IMR-90 (cell line): ENCODE results near the gene CBX3. TPM values are rescaled to one million over a fixed set of nuclear protein-coding genes. Genes with fewer than 3 reads are reported as not detected.

Experiments used
- ATAC-seq: fragments of 200-7000 bp; cut with Tn5 transposase; 2 replicates; pipeline ENCODE4 v1.9.1; 2020; ENCODE audit warnings: low read depth, mild to moderate bottlenecking, moderate library complexity
- BruUV-seq: library from RNA; stranded (reverse); fragments of 400-500 nt; replicated peaks from 2 replicates; lab custom pipeline; 2021; lab: Mats Ljungman, UMichigan
- CTCF ChIA-PET: fragments of 300-600 bp; formaldehyde crosslinking; extraction: SDS; loops from one replicate; lab custom pipeline; 2021; ENCODE audit warnings: antibody characterized with exemption; lab: Yijun Ruan, JAX
- POLR2A ChIA-PET: fragments of 300-600 bp; sonication (Branson Sonifier 250); formaldehyde crosslinking; loops from one replicate; lab custom pipeline; 2022; ENCODE audit warnings: antibody characterized with exemption; ENCODE audit not compliant: unreplicated experiment; lab: Charles Lee
- DNase-seq: peaks from one replicate; pipeline ENCODE4 v3.0.0; 2013
- H2AFZ ChIP-seq: replicated peaks from 2 replicates; pipeline ENCODE3; 2013; ENCODE audit warnings: low read length, mild to moderate bottlenecking; ENCODE audit not compliant: poor library complexity
- H2AK5ac ChIP-seq: 2 replicates; pipeline ENCODE4 v1.6.1; 2013; ENCODE audit warnings: low read depth, low read length, inconsistent platforms
- H2AK9ac ChIP-seq: replicated peaks from 2 replicates; pipeline ENCODE3; 2013; ENCODE audit warnings: mild to moderate bottlenecking, low read depth, low read length, moderate library complexity; ENCODE audit not compliant: poor library complexity
- H2BK120ac ChIP-seq: 2 replicates; pipeline ENCODE4 v1.6.1; 2013; ENCODE audit warnings: low read depth, low read length, inconsistent platforms
- H2BK15ac ChIP-seq: 3 replicates; pipeline ENCODE4 v1.6.1; 2013; ENCODE audit warnings: low read depth, low read length, inconsistent platforms
- H2BK20ac ChIP-seq: 2 replicates; pipeline ENCODE4 v1.6.1; 2013; ENCODE audit warnings: low read depth, mild to moderate bottlenecking, inconsistent platforms, low read length, moderate library complexity
- H2BK5ac ChIP-seq: 2 replicates; pipeline ENCODE4 v1.6.1; 2013; ENCODE audit warnings: mild to moderate bottlenecking, low read depth, low read length, inconsistent platforms; ENCODE audit not compliant: poor library complexity, severe bottlenecking
- H3K14ac ChIP-seq: replicated peaks from 2 replicates; pipeline ENCODE4 v1.6.1; 2013; ENCODE audit warnings: low read depth, low read length, inconsistent platforms
- H3K18ac ChIP-seq: 2 replicates; pipeline ENCODE4 v1.6.1; 2013; ENCODE audit warnings: low read depth, low read length, control low read depth
- H3K23ac ChIP-seq: 2 replicates; pipeline ENCODE4 v1.6.1; 2013; ENCODE audit warnings: low read depth, low read length, inconsistent platforms
- H3K27ac ChIP-seq: 2 replicates; pipeline ENCODE4 v1.5.1; 2013; ENCODE audit warnings: mild to moderate bottlenecking, control low read depth, low read length; ENCODE audit not compliant: insufficient read depth
- H3K27me3 ChIP-seq: 2 replicates; pipeline ENCODE4 v1.6.1; 2013; ENCODE audit warnings: low read length; ENCODE audit not compliant: control insufficient read depth, insufficient read depth
- H3K36me3 ChIP-seq: 2 replicates; pipeline ENCODE4 v1.6.1; 2013; ENCODE audit warnings: low read length, mixed read lengths; ENCODE audit not compliant: control insufficient read depth, insufficient read depth
- H3K4ac ChIP-seq: 2 replicates; pipeline ENCODE4 v1.6.1; 2013; ENCODE audit warnings: low read depth, low read length, inconsistent platforms
- H3K4me1 ChIP-seq: 2 replicates; pipeline ENCODE4 v1.6.1; 2013; ENCODE audit warnings: low read length, mixed read lengths; ENCODE audit not compliant: control insufficient read depth, insufficient read depth
- H3K4me2 ChIP-seq: 2 replicates; pipeline ENCODE4 v1.6.1; 2013; ENCODE audit warnings: low read depth, mild to moderate bottlenecking, control low read depth, low read length, moderate library complexity
- H3K4me3 ChIP-seq: 2 replicates; pipeline ENCODE4 v1.5.1; 2013; ENCODE audit warnings: low read depth, mild to moderate bottlenecking, control low read depth, low read length, moderate library complexity; ENCODE audit not compliant: insufficient read depth
- H3K56ac ChIP-seq: 2 replicates; pipeline ENCODE4 v1.6.1; 2013; ENCODE audit warnings: low read length, inconsistent platforms; ENCODE audit not compliant: insufficient read depth; ENCODE audit errors: extremely low read depth
- H3K79me1 ChIP-seq, 2 experiments: 2 replicates each; pipeline ENCODE4 v1.6.1; 2013; ENCODE audit warnings: low read length in 2 of 2, inconsistent platforms in 1 of 2, low read depth in 1 of 2
- H3K9ac ChIP-seq: 2 replicates; pipeline ENCODE4 v1.6.1; 2013; ENCODE audit warnings: low read depth, low read length, control low read depth
- H3K9me1 ChIP-seq: 2 replicates; pipeline ENCODE4 v1.6.1; 2013; ENCODE audit warnings: low read length, inconsistent platforms; ENCODE audit not compliant: insufficient read depth
- H3K9me3 ChIP-seq: 2 replicates; pipeline ENCODE4 v1.6.1; 2013; ENCODE audit warnings: low read length; ENCODE audit not compliant: control insufficient read depth, insufficient read depth
- H4K20me1 ChIP-seq: 2 replicates; pipeline ENCODE4 v1.6.1; 2013; ENCODE audit warnings: low read length, inconsistent platforms; ENCODE audit not compliant: insufficient read depth
- H4K5ac ChIP-seq: 2 replicates; pipeline ENCODE4 v1.6.1; 2013; ENCODE audit warnings: mild to moderate bottlenecking, low read depth, low read length, control low read depth
- H4K8ac ChIP-seq, 2 experiments: 2 replicates each; pipeline ENCODE4 v1.6.1; 2013; ENCODE audit warnings: low read depth in 2 of 2, low read length in 2 of 2, control low read depth in 1 of 2, inconsistent platforms in 1 of 2
- H4K91ac ChIP-seq: 2 replicates; pipeline ENCODE4 v1.6.1; 2013; ENCODE audit warnings: low read depth, low read length, inconsistent platforms; ENCODE audit not compliant: insufficient read depth
- BHLHE40 ChIP-seq: fragments of 150-350 bp; IDR thresholded peaks from 2 replicates; pipeline ENCODE4 v1.6.1; 2016; ENCODE audit warnings: mild to moderate bottlenecking, low read depth, low read length
- CEBPB ChIP-seq: IDR thresholded peaks from 2 replicates; pipeline ENCODE4 v1.6.1; 2012; ENCODE audit warnings: low read depth, low read length, improper control_type of control experiment
- CHD1 ChIP-seq: IDR thresholded peaks from 2 replicates; pipeline ENCODE4 v1.6.1; 2012; ENCODE audit warnings: low read depth, low read length, improper control_type of control experiment
- FOS ChIP-seq: fragments of 150-350 bp; IDR thresholded peaks from 2 replicates; pipeline ENCODE4 v1.6.1; 2016; ENCODE audit warnings: low read depth, low read length
- MAFK ChIP-seq: IDR thresholded peaks from 2 replicates; pipeline ENCODE4 v1.6.1; 2012; ENCODE audit warnings: low read depth, low read length, improper control_type of control experiment
- MAZ ChIP-seq: IDR thresholded peaks from 2 replicates; pipeline ENCODE4 v1.6.1; 2012; ENCODE audit warnings: low read depth, mild to moderate bottlenecking, low read length, improper control_type of control experiment, moderate library complexity, borderline replicate concordance
- MXI1 ChIP-seq: IDR thresholded peaks from 2 replicates; pipeline ENCODE4 v1.6.1; 2012; ENCODE audit warnings: low read depth, mild to moderate bottlenecking, low read length, moderate library complexity, borderline replicate concordance
- POLR2A ChIP-seq: IDR thresholded peaks from 2 replicates; pipeline ENCODE4 v1.6.1; 2012; ENCODE audit warnings: mild to moderate bottlenecking, low read depth, low read length
- RAD21 ChIP-seq: IDR thresholded peaks from 2 replicates; pipeline ENCODE4 v1.6.1; 2012; ENCODE audit warnings: low read length, improper control_type of control experiment
- RCOR1 ChIP-seq: IDR thresholded peaks from 2 replicates; pipeline ENCODE4 v1.6.1; 2012; ENCODE audit warnings: mild to moderate bottlenecking, low read length, improper control_type of control experiment; ENCODE audit not compliant: insufficient replicate concordance
- RFX5 ChIP-seq: IDR thresholded peaks from 2 replicates; pipeline ENCODE4 v1.8.0; 2012; ENCODE audit warnings: low read depth, mild to moderate bottlenecking, low read length, moderate library complexity
- SMC3 ChIP-seq: fragments of 150-350 bp; IDR thresholded peaks from 2 replicates; pipeline ENCODE4 v1.6.1; 2016; ENCODE audit warnings: low read depth, mild to moderate bottlenecking, antibody characterized with exemption, low read length, moderate library complexity
- WGBS, 2 experiments: methylation state at CpG; one replicate each; pipeline versions ENCODE4 v1.1.5 to v1.1.7; 2013; ENCODE audit warnings: missing lambda C conversion rate in 2 of 2; ENCODE audit not compliant: insufficient read length in 1 of 2; ENCODE audit errors: extremely low coverage in 2 of 2; 5-methylcytosine and 5-hydroxymethylcytosine counted together
- dilution Hi-C: fragments of 300-500 bp; cut with HindIII; formaldehyde crosslinking; loops from one replicate; pipeline ENCODE4 v1.14.3; 2018; ENCODE audit warnings: low sequenced_read_pairs; ENCODE audit not compliant: unreplicated experiment
- in situ Hi-C: fragments of 300-500 bp; cut with MboI; formaldehyde crosslinking; loops from 3 replicates; pipeline ENCODE4 v1.14.3; 2019; ENCODE audit warnings: low sequenced_read_pairs, inconsistent platforms, mixed read lengths
- intact Hi-C: fragments of 100-400 bp; cut with micrococcal nuclease; formaldehyde crosslinking; loops from 2 replicates; pipeline ENCODE4 v1.10.0; 2022
- polyA plus RNA-seq, 3 experiments: library from polyadenylated mRNA; depleted of rRNA; stranded (reverse); fragments of >200 nt; gene quantifications; 2 replicates each; pipeline ENCODE4 v1.2.3, GENCODE V29; 2012; ENCODE audit warnings: low replicate concordance in 1 of 3
- total RNA-seq: library from RNA; depleted of rRNA; stranded (reverse); fragments of >200 nt; gene quantifications from 2 replicates; pipeline ENCODE4 v1.2.3, GENCODE V29; 2012
- TF ChIP-seq, protein P1 (sequence below): conservative IDR thresholded peaks from 2 replicates; pipeline ENCODE4 v1.5.1; 2012; ENCODE audit warnings: mild to moderate bottlenecking, low read depth, low read length, improper control_type of control experiment

Gene CBX3
- total and polyA plus RNA-seq, 2 of the 4 experiments (the other 2 are of a cell fraction): 38.2 to 76.5 TPM

DNA sequence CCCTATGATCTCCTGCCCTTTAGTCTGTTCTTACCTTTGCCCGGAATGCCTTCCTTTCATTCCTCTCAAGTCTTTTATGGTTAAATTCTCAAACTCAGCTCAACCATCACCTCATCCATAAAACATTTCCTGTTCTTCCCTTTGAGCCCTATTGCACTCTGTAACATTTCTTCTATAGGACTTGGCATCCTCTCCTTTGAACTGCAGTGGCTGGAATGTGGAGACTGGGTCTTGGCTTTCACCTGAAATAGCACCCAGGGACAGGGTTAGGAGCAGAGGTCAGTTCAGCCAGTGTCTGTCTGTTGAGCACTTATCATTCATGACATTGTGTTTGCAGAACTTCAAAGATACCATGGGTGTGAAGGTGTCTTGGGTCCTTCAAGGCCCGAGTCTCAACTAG lies 42.3 kb upstream of the CBX3 start:
- DNase-seq (no peak), ATAC-seq (no peak)
- Histone ChIP-seq H3K23ac (peak overlapping the region; percentile 58; the same call in 1 of the 2 replicates), H3K14ac (peak overlapping the region; percentile 61), H3K4me1 (peaks cover 22% of the 10 kb centered on the region), H4K8ac (peak overlapping the region in 1 of 2 experiments; percentile 44; a peak in 1 of 4 replicates), H3K27me3 (no peaks in the 10 kb centered on the region), H3K18ac (peak overlapping the region; percentile 65; the same call in 1 of the 2 replicates), H3K56ac (no peak overlapping the region), H3K4me3 (no peak overlapping the region), H2AK5ac (0 out of 2 replicates have a peak overlapping the region, but pooled peaks have one; percentile 66), H2BK5ac (peak overlapping the region; percentile 71), H3K9ac (no peak overlapping the region), H2AK9ac (no peak overlapping the region), H4K5ac (no peak overlapping the region), H4K91ac (peak overlapping the region; percentile 4; the same call in 1 of the 2 replicates), H3K36me3 (no peaks in the 10 kb centered on the region), H3K79me1 (peaks cover 13 to 60% of the 10 kb centered on the region in 2 experiments), H2BK15ac (peak overlapping the region; percentile 69; the same call in 1 of the 3 replicates), H3K9me3 (no peaks in the 10 kb centered on the region), H3K27ac (no peak overlapping the region), H2BK120ac (peak overlapping the region; percentile 79), H4K20me1 (no peaks in the 10 kb centered on the region), H3K4ac (peak overlapping the region; percentile 84), H3K4me2 (peak overlapping the region; percentile 25; the same call in 1 of the 2 replicates), H2AFZ (peak overlapping the region; percentile 6), H3K9me1 (peaks cover 33% of the 10 kb centered on the region), H2BK20ac (peak overlapping the region; percentile 84; the same call in 1 of the 2 replicates)
- intact Hi-C loops (no loop called here), in situ Hi-C loops (no loop called here), dilution Hi-C loops (no loop called here)
- TF ChIP-seq MAZ: no peak
- no peak for TF ChIP-seq CHD1
- TF ChIP-seq BHLHE40: no peak
- TF ChIP-seq MXI1: no peak
- no peak for TF ChIP-seq SMC3
- TF ChIP-seq FOS: no peak
- TF ChIP-seq CEBPB: no peak
- TF ChIP-seq POLR2A: no peak
- no peak for TF ChIP-seq RFX5
- TF ChIP-seq RCOR1: no peak
- no peak for TF ChIP-seq RAD21
- no peak for TF ChIP-seq MAFK
- TF ChIP-seq, protein P1, sequence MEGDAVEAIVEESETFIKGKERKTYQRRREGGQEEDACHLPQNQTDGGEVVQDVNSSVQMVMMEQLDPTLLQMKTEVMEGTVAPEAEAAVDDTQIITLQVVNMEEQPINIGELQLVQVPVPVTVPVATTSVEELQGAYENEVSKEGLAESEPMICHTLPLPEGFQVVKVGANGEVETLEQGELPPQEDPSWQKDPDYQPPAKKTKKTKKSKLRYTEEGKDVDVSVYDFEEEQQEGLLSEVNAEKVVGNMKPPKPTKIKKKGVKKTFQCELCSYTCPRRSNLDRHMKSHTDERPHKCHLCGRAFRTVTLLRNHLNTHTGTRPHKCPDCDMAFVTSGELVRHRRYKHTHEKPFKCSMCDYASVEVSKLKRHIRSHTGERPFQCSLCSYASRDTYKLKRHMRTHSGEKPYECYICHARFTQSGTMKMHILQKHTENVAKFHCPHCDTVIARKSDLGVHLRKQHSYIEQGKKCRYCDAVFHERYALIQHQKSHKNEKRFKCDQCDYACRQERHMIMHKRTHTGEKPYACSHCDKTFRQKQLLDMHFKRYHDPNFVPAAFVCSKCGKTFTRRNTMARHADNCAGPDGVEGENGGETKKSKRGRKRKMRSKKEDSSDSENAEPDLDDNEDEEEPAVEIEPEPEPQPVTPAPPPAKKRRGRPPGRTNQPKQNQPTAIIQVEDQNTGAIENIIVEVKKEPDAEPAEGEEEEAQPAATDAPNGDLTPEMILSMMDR: no peak
- ChIA-PET POLR2A (no interaction called here), CTCF (interaction anchor here (1.0 to 1.5 kb wide), 2 partner anchors 16 to 985 kb away, joined by 3 to 4 read pairs; no protein-coding TSS in a partner anchor)
- BruUV-seq: no TSS peak
- 14% methylated on average over 2 of the region's 2 CpGs; no CpG with 5 or more reads in 1 of the 2 experiments for WGBS, 2 experiments
